CD14-positive monocyte (primary cell): Measurements from ENCODE around the gene SLC22A23. TPM values are rescaled to one million over a fixed set of nuclear protein-coding genes. Genes with fewer than 3 reads are reported as not detected.

Experiments
- DNase-seq, 3 donors: peaks; one replicate each; pipeline ENCODE4 v3.0.0-alpha.2; 2011 to 2022
- H2AFZ ChIP-seq: 2 replicates; pipeline ENCODE4 v1.6.0; 2012; ENCODE audit warnings: mild to moderate bottlenecking, low read depth, low read length, inconsistent platforms; ENCODE audit not compliant: insufficient read depth, poor library complexity, severe bottlenecking
- H3K27ac ChIP-seq, 2 donors: 1 replicate in 1 of 2; 2 replicates in 1 of 2; pipeline ENCODE4 v1.5.1; 2012 to 2013; ENCODE audit warnings: low read length in 2 of 2, control low read depth in 1 of 2, inconsistent platforms in 1 of 2, low read depth in 1 of 2, mild to moderate bottlenecking in 1 of 2
- H3K27me3 ChIP-seq, 2 donors: one replicate each; pipeline versions ENCODE4 v1.6.0 to v1.6.1; 2011 to 2013; ENCODE audit warnings: low read length in 2 of 2; ENCODE audit not compliant: control insufficient read depth in 2 of 2, insufficient read depth in 2 of 2
- H3K36me3 ChIP-seq, 2 donors: replicated peaks in 1 of 2; 1 replicate in 1 of 2; 2 replicates in 1 of 2; pipeline versions ENCODE4 v1.5.1 to v1.6.1; 2012 to 2013; ENCODE audit warnings: low read length in 2 of 2, control low read depth in 1 of 2, inconsistent platforms in 1 of 2, mild to moderate bottlenecking in 1 of 2; ENCODE audit not compliant: insufficient read depth in 2 of 2, control insufficient read depth in 1 of 2
- H3K4me1 ChIP-seq, 2 donors: 1 replicate in 1 of 2; 2 replicates in 1 of 2; pipeline versions ENCODE4 v1.5.1 to v1.6.1; 2012 to 2013; ENCODE audit warnings: low read length in 2 of 2, control low read depth in 1 of 2, inconsistent platforms in 1 of 2, mild to moderate bottlenecking in 1 of 2, moderate library complexity in 1 of 2; ENCODE audit not compliant: insufficient read depth in 2 of 2, control insufficient read depth in 1 of 2
- H3K4me2 ChIP-seq: replicated peaks from 2 replicates; pipeline ENCODE3; 2012; ENCODE audit warnings: low read length, moderate library complexity, mild to moderate bottlenecking; ENCODE audit not compliant: poor library complexity, severe bottlenecking; ENCODE audit errors: extremely low read depth
- H3K4me3 ChIP-seq, 3 experiments: fragments of 200-600 bp in 1 of 3; sonication (generic) in 1 of 3; replicated peaks in 1 of 3; 1 replicate in 2 of 3; 2 replicates in 1 of 3; pipeline ENCODE4 v1.5.1; 2011 to 2013; ENCODE audit warnings: low read length in 3 of 3, mild to moderate bottlenecking in 3 of 3, control low read depth in 2 of 3, low read depth in 2 of 3, inconsistent platforms in 1 of 3, moderate library complexity in 1 of 3
- H3K79me2 ChIP-seq: 2 replicates; pipeline ENCODE4 v1.6.0; 2012; ENCODE audit warnings: mild to moderate bottlenecking, control low read depth, inconsistent platforms, low read length, moderate library complexity; ENCODE audit not compliant: insufficient read depth
- H3K9ac ChIP-seq: 2 replicates; pipeline ENCODE4 v1.6.0; 2017; ENCODE audit warnings: low read length, mild to moderate bottlenecking; ENCODE audit not compliant: insufficient read depth, poor library complexity, severe bottlenecking
- H3K9me3 ChIP-seq, 2 donors: replicated peaks in 1 of 2; 1 replicate in 1 of 2; 2 replicates in 1 of 2; pipeline versions ENCODE4 v1.5.1 to v1.6.1; 2012 to 2013; ENCODE audit warnings: low read length in 2 of 2, control low read depth in 1 of 2; ENCODE audit not compliant: control insufficient read depth in 1 of 2, insufficient read depth in 1 of 2
- H4K20me1 ChIP-seq: 2 replicates; pipeline ENCODE4 v1.6.0; 2012; ENCODE audit warnings: mild to moderate bottlenecking, low read length, control low read depth, moderate library complexity; ENCODE audit not compliant: insufficient read depth
- H3K27ac Mint-ChIP-seq, 7 donors: one replicate each; pipeline ENCODE4 v1.8.0; 2020; ENCODE audit warnings: mild to moderate bottlenecking in 7 of 7, mixed read lengths in 7 of 7, moderate library complexity in 6 of 7, inconsistent platforms in 2 of 7
- H3K27me3 Mint-ChIP-seq, 3 donors: one replicate each; pipeline ENCODE4 v1.8.0; 2021 to 2022; ENCODE audit warnings: low read depth in 3 of 3, mild to moderate bottlenecking in 3 of 3, mixed read lengths in 3 of 3, moderate library complexity in 3 of 3, inconsistent platforms in 1 of 3
- H3K36me3 Mint-ChIP-seq, 2 donors: one replicate each; pipeline ENCODE4 v1.8.0; 2020; ENCODE audit warnings: mixed read lengths in 2 of 2, inconsistent platforms in 1 of 2, mild to moderate bottlenecking in 1 of 2
- H3K4me1 Mint-ChIP-seq: one replicate; pipeline ENCODE4 v1.8.0; 2020; ENCODE audit warnings: mild to moderate bottlenecking, mixed read lengths
- H3K4me3 Mint-ChIP-seq, 2 donors: one replicate each; pipeline ENCODE4 v1.8.0; 2020; ENCODE audit warnings: mild to moderate bottlenecking in 2 of 2, mixed read lengths in 2 of 2, moderate library complexity in 1 of 2
- H3K9me3 Mint-ChIP-seq, 7 donors: one replicate each; pipeline ENCODE4 v1.8.0; 2020 to 2022; ENCODE audit warnings: mixed read lengths in 7 of 7, mild to moderate bottlenecking in 6 of 7, moderate library complexity in 6 of 7, inconsistent platforms in 2 of 7
- WGBS: methylation state at CpG from one replicate; pipeline ENCODE4 v1.1.5; 2013; ENCODE audit warnings: missing lambda C conversion rate; ENCODE audit not compliant: insufficient coverage; 5-methylcytosine and 5-hydroxymethylcytosine counted together
- intact Hi-C, 2 donors: fragments of 100-400 bp; cut with micrococcal nuclease; formaldehyde crosslinking; loops; one replicate each; pipeline versions ENCODE4 v1.15.0 to v1.15.1; 2023
- polyA plus RNA-seq, 3 donors: library from polyadenylated mRNA; depleted of rRNA in 1 of 3; unstranded in 2 of 3; stranded (reverse) in 1 of 3; fragments of 300-500 nt in 2 of 3; fragments of >200 nt in 1 of 3; fragmentation: Illumina TruSeq in 2 of 3; gene quantifications; 1 replicate in 2 of 3; 2 replicates in 1 of 3; pipeline ENCODE4 v1.2.3, GENCODE V29; 2012 to 2021
- TF ChIP-seq, protein P1 (sequence below): fragments of 200-600 bp; IDR thresholded peaks from one replicate; pipeline ENCODE4 v1.8.0; 2022; ENCODE audit warnings: antibody characterized with exemption, mild to moderate bottlenecking

The SLC22A23 gene
- polyA plus RNA-seq, 3 donors: 0.08 TPM; not detected in 2

DNA sequence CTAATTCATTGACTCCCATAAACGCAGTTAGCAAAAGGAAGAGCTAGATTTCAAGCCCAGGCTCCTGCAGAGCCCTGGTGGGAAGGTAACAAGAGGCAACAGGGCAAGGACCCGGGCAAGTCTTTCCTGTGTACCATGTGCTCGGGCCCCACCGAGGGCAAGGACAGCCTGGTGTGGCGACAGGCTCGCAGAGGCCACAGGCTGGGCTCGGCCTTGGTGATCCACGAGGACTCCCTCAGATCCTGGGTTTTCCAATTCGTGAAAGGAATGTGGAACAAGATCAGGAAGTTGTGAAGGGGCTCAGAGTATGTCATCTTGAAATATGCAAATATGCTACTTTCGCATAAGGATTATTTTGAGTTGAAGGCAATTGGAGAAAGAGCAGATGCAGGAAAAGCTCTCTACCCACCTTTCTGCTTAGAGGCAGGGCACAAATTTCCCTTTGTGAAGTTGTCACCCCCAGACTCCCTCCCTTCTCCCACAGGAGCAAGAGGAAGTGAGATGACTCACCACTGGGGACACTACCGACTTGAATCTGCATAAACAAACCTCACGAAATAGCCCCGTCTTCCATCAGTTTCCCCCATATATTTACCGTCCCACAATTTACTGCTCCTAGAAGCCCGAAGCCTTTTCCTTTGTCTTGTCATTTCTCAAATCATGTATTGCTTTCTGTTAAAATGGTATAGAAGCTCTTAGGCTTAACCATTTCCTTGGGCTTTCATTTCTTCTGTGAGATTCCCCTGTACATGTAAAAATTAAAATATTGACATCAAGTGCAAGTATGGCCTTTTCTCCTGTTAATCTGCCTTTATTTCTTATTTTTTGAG lies 119.1 kb downstream of the SLC22A23 start:
- Mint-ChIP-seq H3K9me3 (peaks cover 0 to 3% (median 0%) of the 10 kb centered on the region in 7 donors), H3K4me1 (peaks cover 30% of the 10 kb centered on the region), H3K36me3 (no peaks in the 10 kb centered on the region), H3K27ac (no peak overlapping the region), H3K4me3 (peak overlapping the region; percentile 51 to 82), H3K27me3 (peaks cover 4 to 8% (median 5%) of the 10 kb centered on the region in 3 donors)
- no peaks in the 10 kb centered on the region for H3K36me3 ChIP-seq
- peak; percentile 29 to 91 (median 60) for DNase-seq
- TF ChIP-seq, protein P1, sequence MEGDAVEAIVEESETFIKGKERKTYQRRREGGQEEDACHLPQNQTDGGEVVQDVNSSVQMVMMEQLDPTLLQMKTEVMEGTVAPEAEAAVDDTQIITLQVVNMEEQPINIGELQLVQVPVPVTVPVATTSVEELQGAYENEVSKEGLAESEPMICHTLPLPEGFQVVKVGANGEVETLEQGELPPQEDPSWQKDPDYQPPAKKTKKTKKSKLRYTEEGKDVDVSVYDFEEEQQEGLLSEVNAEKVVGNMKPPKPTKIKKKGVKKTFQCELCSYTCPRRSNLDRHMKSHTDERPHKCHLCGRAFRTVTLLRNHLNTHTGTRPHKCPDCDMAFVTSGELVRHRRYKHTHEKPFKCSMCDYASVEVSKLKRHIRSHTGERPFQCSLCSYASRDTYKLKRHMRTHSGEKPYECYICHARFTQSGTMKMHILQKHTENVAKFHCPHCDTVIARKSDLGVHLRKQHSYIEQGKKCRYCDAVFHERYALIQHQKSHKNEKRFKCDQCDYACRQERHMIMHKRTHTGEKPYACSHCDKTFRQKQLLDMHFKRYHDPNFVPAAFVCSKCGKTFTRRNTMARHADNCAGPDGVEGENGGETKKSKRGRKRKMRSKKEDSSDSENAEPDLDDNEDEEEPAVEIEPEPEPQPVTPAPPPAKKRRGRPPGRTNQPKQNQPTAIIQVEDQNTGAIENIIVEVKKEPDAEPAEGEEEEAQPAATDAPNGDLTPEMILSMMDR: no peak
- H3K79me2 ChIP-seq: no peaks in the 10 kb centered on the region
- H3K9me3 ChIP-seq: no peaks in the 10 kb centered on the region
- no peaks in the 10 kb centered on the region for H3K27me3 ChIP-seq
- H3K4me3 ChIP-seq: peak overlapping the region in 1 of 3 experiments; percentile 47
- intact Hi-C loops: no loop called here
- H3K9ac ChIP-seq: no peak overlapping the region
- no peak overlapping the region for H3K27ac ChIP-seq
- WGBS: 80% methylated on average over 9 of the region's 15 CpGs
- H3K4me2 ChIP-seq: peak overlapping the region; percentile 58
- H2AFZ ChIP-seq: no peak overlapping the region
- no peaks in the 10 kb centered on the region for H4K20me1 ChIP-seq
- H3K4me1 ChIP-seq: peaks cover 25 to 30% of the 10 kb centered on the region in 2 donors

DNA sequence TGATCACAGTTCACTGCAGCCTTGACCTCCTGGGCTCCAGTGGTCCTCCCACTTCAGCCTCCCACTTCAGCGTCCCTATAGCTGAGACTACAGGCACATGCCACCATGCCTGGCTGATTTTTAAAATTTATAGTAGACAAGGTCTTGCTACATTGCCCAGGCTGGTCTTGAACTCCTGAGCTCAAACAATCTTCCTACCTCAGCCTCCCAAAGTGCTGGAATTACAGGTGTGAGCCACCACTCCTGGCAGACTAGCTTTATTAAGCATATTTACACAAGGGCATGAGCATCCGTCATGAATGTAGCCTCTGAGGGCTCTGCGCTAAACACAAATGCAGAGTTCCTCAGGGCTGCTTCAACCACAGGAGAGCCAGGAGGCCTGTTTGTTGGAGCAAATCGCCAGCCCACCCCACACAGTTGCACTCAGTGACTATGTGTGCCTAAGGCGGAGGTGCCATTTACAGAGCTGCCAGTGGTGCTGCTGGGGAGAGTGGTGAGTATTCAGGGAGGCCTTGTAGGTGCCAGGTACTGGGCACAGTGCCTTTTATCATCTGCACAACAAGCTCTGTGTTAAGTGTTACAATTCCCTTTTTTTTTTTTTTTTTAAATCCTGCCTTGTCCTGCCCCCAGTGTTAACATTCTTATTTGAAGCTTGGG lies 119.9 kb downstream of the SLC22A23 start:
- Histone ChIP-seq H3K4me2 (no peak overlapping the region), H3K27ac (no peak overlapping the region), H3K79me2 (no peaks in the 10 kb centered on the region), H3K27me3 (no peaks in the 10 kb centered on the region), H3K4me3 (no peak overlapping the region), H3K9ac (no peak overlapping the region), H3K9me3 (no peaks in the 10 kb centered on the region), H4K20me1 (no peaks in the 10 kb centered on the region), H3K4me1 (peaks cover 25 to 30% of the 10 kb centered on the region in 2 donors), H3K36me3 (no peaks in the 10 kb centered on the region), H2AFZ (no peak overlapping the region)
- WGBS: 96% methylated on average over 3 of the region's 5 CpGs
- TF ChIP-seq, protein P1: no peak
- H3K27me3 Mint-ChIP-seq: peaks cover 4 to 8% (median 5%) of the 10 kb centered on the region in 3 donors
- intact Hi-C loops: no loop called here
- H3K36me3 Mint-ChIP-seq: no peaks in the 10 kb centered on the region
- H3K4me3 Mint-ChIP-seq: no peak overlapping the region
- H3K4me1 Mint-ChIP-seq: peaks cover 30% of the 10 kb centered on the region
- peaks cover 0 to 3% (median 0%) of the 10 kb centered on the region in 7 donors for H3K9me3 Mint-ChIP-seq
- no peak for DNase-seq
- H3K27ac Mint-ChIP-seq: peak overlapping the region in 1 of 7 donors; percentile 20
